Occipital lobe (tissue), 1 donor: ENCODE data around the gene GPR12. TPM values are rescaled to one million over a fixed set of nuclear protein-coding genes. Genes with fewer than 3 reads are reported as not detected.

Experiments used
- total RNA-seq: library from RNA; depleted of rRNA; stranded (reverse); fragments of >200 nt; gene quantifications from one replicate; pipeline ENCODE4 v1.2.3, GENCODE V29; 2014

The GPR12 gene
- total RNA-seq, 1 donor from 2014 or later = 34.8 TPM

Other genes with a start within 250 kb of the GPR12 start
- gene WASF3, start 203.1 kb downstream of the GPR12 start, total RNA-seq = 22.1 TPM